DLD1 (cell line): ENCODE data around the gene QSOX1.
"Not testable (repeated sequence)": the region's sequence is repeated elsewhere in the genome, so short reads cannot be mapped to it uniquely, and the experiment has no call there.

Experiments used
- in situ Hi-C: cut with HindIII; loops from 2 replicates; pipeline ENCODE4 v1.10.0; 2017; ENCODE audit warnings: low sequenced_read_pairs

Gene QSOX1, protein sequence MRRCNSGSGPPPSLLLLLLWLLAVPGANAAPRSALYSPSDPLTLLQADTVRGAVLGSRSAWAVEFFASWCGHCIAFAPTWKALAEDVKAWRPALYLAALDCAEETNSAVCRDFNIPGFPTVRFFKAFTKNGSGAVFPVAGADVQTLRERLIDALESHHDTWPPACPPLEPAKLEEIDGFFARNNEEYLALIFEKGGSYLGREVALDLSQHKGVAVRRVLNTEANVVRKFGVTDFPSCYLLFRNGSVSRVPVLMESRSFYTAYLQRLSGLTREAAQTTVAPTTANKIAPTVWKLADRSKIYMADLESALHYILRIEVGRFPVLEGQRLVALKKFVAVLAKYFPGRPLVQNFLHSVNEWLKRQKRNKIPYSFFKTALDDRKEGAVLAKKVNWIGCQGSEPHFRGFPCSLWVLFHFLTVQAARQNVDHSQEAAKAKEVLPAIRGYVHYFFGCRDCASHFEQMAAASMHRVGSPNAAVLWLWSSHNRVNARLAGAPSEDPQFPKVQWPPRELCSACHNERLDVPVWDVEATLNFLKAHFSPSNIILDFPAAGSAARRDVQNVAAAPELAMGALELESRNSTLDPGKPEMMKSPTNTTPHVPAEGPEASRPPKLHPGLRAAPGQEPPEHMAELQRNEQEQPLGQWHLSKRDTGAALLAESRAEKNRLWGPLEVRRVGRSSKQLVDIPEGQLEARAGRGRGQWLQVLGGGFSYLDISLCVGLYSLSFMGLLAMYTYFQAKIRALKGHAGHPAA

GRCh38 chr1:180154325-180155181 lies at the start of gene QSOX1:
Gene QSOX1 (plus strand): TSS chr1:180154869. CDS start chr1:180154908, 39 bp downstream.
- in situ Hi-C loops: no loop called here

DNA sequence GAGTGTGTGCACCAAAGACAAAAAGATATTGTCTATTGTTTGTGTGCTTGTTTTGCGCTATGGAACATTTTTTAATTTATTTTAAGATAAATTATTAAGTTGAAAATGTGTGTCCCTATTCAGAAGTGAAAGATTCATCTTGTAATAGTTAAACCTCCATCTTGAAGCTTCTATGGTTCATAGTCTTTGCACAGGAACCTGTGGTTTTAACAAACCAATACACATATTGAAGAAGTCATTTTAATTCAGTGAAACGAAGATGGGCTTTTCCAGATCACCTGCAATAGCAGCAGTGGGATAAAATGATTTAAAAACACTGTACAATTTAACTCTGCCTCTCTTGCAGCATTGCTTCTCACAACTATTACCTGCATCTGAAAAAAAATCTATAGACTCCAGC lies 42.6 kb upstream of the QSOX1 start:
- in situ Hi-C loops: no loop called here

GRCh38 chr1:180112984-180113647 lies 41.6 kb upstream of the QSOX1 start:
- in situ Hi-C loops: no loop called here

DNA sequence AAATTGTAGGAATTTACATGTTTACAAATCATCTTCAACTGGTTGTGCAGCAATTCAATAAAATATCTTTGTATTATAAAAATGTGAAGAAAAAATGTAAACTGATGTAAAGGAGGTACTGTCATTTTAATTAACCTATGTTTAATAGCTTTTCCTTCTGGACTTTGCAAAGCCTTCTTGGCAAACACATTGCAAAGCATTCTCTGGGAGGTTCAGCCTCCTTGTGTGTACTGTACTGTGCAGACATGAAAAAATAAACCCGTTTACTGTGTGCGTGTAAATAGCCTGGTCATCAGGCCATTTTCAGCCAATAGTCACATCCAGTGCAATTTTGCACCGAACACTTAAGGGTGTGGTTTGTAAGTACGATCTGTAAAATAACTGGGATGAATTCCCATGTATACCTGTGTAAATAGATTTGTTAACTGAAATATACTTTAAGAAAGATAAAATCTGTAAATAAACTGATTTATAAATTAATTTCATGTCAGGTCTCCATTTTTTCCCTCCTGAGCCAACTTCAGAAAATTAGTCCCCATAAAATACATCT lies 40.2 kb upstream of the QSOX1 start:
- in situ Hi-C loops: no loop called here

DNA sequence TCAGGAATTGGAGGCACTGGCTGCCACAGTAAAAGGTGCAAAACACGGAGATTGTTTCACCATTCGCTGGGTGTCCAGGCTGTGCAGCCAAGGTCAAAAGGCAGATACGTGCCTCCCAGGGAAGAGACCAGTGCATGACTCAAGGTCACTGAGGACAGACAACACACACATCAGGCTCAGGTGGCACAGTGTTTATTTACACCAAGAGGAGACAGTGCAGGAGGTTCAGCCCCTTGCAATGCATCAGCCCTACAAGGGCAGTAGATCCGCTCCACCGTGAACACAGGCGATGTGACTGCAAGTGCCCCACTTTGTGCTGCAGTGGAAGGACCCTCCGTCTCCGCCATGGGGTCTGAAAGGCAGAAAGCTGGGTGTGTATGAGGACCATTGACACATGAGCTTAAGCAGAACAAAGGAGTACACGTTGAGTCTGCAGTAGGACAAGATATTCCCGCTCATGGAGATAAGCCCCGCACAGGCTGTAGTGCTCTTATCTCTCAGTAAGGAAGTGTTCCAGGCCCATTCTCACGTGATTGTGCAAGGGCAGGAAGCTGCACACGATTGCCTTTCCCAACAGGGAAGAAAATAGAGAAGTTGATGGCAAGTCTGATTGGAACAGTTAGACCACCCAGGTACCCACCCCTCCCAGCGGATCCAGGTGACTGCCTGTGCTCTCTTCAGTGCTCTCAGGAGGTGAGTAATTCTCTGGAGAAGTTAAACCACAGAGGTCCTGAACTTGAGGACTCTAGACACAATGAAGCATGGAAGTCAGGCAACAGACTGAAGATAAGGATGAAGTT lies 37.5 kb upstream of the QSOX1 start:
- in situ Hi-C loops: no loop called here

GRCh38 chr1:180117764-180118116 lies 36.9 kb upstream of the QSOX1 start:
- in situ Hi-C loops: no loop called here

- in situ Hi-C loops: no loop called here
Observed at GRCh38 chr1:180119837-180120236, 34.8 kb upstream of the QSOX1 start.

DNA sequence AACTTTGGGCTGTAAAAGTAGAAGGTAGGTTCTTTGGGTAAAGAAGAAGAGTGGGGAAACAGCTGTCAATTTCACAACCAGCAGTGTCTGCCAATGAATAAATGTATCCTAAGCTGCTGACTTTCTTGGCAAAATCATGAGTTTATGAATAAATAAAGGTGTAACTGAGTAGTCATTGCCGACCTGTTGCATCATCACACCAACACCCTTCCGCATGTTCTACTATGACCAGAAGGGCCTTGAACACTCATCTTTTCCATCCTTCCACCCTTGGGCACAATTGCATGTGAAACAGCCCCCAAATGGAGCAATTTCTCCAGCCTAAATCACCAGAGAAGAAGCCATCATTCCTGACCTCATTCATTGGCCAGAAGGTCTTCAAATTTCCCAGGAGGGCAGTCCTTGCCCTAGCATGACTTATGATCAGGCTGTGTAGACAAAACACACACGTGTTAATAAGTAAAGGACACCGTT lies 31.2 kb upstream of the QSOX1 start:
- in situ Hi-C loops: no loop called here

DNA sequence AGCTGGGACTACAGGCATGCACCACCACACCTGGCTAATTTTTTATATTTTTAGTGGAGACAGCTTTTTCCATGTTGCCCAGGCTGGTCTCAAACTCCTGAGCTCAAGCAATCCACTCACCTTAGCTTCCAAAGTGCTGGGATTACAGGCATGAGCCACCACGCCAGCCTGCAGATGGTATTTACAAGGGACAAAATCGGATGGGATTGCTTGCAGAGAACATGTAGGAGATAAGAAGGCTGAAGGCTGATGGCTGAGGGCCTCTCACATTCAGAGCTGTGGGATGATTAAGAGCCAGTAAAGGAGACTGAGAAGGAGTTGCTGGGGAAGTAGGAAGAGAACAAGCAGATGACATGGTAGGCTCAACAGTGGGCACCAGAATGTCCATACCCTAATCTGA lies 24.0 kb upstream of the QSOX1 start:
- in situ Hi-C loops: no loop called here

- in situ Hi-C loops: no loop called here
Observed at GRCh38 chr1:180131510-180131909, 23.2 kb upstream of the QSOX1 start.

GRCh38 chr1:180133193-180133592 lies 21.5 kb upstream of the QSOX1 start:
- in situ Hi-C loops: no loop called here

DNA sequence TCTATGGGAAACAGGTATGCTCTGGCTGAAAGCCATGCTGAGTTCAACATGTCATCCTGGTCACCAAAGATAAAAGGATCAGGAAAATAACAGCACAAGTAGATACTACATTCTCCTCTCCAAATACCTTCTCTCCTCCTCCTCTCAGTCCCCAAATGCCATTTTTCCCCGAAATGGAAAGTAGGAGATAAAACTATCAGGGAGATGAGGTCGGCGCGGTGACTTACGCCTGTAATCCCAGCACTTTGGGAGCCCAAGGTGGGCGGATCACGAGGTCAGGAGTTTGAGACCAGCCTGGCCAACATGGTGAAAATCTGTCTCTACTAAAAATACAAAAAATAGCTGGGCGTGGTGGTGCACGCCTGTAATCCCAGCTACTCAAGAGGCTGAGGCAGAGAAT lies 21.0 kb upstream of the QSOX1 start:
- in situ Hi-C loops: not testable (repeated sequence)

DNA sequence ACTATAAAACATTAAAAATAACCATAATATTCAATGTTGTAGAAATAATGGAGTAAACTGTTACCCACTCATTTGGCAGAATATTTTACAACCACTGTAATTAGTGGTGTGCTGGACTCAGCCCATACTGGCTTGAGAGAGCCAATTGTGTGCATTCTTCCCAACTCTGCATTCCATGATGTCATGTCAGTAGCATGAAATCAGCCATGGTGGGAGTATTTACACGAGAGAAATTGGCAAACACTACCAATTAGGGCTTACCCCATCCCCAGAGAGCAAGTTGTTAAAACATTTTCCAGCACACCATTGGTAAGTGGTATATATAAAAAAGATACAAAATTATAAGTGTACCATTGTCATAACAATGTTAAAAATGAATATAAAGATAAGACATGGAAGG lies 19.1 kb upstream of the QSOX1 start:
- in situ Hi-C loops: no loop called here

DNA sequence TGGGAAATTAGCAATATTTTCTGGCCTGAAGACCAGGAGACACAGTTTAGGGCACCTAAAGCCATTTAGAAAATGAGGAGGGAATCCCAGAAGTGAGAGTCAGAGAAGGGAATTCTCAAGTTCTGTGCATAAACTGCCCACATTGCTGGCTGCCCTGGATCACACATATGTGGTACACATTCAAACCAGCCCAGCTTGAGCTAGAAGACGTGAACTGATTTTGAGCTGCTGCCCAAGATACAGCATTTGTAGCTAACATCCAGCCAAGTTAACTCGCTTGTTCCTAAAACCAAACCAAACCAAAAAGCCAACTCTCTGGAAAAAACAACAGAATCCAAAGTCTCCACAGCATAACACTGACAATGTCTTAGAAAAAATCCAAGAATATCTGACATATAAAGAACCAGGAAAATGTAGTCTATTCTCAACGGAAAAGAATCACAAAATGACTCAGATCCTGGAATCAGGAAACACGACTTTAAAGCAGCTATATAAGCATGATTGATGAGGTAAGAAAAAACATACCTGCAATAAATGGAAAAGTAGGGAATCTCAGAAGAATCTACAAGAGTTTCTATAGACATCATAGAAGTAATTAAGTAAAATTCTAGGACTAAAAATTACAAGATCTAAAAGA lies 18.2 kb upstream of the QSOX1 start:
- in situ Hi-C loops: no loop called here

DNA sequence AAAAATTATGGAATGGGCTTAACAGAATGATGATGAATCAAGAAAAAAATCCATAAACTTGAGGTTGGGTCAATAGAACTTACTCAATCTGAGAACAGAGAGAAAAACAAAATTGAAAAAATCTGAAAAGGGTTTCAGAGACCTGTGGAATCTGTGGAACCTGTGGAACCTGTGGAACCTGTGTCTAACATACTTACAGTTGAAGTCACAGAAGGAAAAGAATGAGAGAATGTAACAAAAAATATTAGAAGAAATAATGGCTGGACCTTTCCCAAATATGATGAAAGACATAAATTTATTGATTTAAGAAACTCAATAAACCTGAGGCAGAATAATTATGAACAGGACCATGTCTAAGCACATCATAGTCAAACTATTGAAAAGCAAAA lies 17.7 kb upstream of the QSOX1 start:
- in situ Hi-C loops: no loop called here

DNA sequence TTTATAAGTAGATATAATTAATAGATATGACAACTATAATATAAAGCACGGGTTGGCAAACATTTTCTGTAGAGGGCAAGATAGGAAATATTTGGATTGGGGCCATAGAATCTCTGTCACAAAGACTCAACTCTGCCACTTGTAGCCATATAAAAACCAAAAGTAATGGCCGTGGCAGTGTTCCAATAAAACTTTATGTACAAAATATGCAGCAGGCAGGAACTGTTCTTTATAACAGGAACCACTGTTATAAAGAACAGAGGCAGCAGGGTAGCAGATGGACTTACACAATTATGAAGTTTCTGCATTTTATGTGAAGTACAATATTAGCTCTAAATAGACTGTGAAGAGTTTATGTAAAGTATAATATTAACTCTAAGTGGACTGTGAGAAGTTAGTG lies 16.9 kb upstream of the QSOX1 start:
- in situ Hi-C loops: no loop called here

GRCh38 chr1:180141381-180141934 lies 13.2 kb upstream of the QSOX1 start:
- in situ Hi-C loops: no loop called here

DNA sequence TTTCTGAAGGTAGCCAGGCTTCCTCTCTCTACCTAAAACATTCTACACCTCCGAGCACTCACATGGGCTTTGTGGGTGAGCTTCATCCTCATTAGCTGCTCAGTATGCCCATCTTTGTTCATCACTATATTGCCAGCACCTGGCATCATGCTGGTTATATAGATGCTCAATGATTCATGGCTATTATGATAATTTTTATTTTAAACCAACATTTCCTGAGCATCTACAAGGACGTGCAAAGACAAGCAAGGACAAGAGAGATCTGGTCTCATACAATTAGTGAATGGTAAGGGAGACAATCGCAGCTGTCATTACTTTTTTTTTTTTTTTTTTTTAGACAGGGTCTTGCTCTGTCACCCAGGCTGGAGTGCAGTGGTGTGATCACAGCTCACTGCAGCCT lies 11.3 kb upstream of the QSOX1 start:
- in situ Hi-C loops: no loop called here
